Measurements from ENCODE around the gene DUSP18.

GRCh38 chr22:30691204-30691603 lies 23.5 kb upstream of the DUSP18 start:
- TF ChIP-seq CTCF (conservative IDR thresholded peaks at IDR 0.05 in 1 of 2, IDR thresholded peaks at IDR 0.05 in 1 of 2; ENCODE audit: low read depth in 1 of 2, low read length in 2 of 2) (no peak), EZH2 (IDR thresholded peaks at IDR 0.05; ENCODE audit: low read length, missing control alignments) (no peak)
